ENCODE measurements around the gene TEP1.

TEP1 gene

DNA sequence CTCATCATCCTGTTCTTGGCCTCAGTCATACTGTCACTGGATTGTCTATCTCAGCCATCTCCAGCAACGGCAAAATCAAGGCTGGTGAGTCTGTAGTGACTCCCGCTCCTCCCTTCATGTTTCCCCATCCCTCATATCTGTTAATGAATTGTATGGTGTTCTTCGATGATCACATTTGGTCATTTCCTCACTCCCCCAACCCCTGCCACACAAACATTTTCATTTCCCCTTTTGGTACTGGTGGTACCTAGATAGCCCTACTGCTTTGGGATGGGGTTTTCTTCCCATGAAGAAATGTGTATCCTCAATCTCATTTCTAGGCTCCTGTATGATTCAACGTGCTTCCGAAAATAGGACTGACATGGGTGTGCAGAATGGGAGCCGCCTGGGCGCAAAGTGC lies 25.4 kb upstream of the TEP1 start:
- TF ChIP-seq, protein P1, sequence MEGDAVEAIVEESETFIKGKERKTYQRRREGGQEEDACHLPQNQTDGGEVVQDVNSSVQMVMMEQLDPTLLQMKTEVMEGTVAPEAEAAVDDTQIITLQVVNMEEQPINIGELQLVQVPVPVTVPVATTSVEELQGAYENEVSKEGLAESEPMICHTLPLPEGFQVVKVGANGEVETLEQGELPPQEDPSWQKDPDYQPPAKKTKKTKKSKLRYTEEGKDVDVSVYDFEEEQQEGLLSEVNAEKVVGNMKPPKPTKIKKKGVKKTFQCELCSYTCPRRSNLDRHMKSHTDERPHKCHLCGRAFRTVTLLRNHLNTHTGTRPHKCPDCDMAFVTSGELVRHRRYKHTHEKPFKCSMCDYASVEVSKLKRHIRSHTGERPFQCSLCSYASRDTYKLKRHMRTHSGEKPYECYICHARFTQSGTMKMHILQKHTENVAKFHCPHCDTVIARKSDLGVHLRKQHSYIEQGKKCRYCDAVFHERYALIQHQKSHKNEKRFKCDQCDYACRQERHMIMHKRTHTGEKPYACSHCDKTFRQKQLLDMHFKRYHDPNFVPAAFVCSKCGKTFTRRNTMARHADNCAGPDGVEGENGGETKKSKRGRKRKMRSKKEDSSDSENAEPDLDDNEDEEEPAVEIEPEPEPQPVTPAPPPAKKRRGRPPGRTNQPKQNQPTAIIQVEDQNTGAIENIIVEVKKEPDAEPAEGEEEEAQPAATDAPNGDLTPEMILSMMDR (conservative IDR thresholded peaks at IDR 0.05), result no peak
- TF ChIP-seq ZFX (IDR thresholded peaks at IDR 0.05), result no peak
- no peak overlapping the region for H3K27ac ChIP-seq

DNA sequence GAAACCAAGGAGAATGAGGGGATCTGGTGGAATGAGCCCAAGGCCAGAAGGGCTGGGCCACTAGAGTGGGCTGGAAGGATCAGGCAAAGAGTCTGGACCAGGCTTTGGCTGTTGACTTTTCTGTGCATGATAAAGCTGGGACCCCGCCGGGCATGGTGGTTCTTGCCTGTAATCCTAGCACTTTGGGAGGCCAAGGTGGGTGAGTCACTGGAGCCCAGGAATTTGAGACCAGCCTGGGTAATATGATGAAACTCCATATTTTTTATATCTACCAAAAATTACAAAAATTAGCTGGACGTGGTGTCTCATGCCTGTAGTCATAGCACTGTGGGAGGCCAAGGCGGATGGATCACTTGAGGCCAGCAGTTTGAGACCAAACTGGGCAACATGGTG lies 23.1 kb upstream of the TEP1 start:
- H3K27ac ChIP-seq, result no peak overlapping the region
- TF ChIP-seq, protein P1 (conservative IDR thresholded peaks at IDR 0.05), result no peak
- TF ChIP-seq ZFX (IDR thresholded peaks at IDR 0.05), result no peak

DNA sequence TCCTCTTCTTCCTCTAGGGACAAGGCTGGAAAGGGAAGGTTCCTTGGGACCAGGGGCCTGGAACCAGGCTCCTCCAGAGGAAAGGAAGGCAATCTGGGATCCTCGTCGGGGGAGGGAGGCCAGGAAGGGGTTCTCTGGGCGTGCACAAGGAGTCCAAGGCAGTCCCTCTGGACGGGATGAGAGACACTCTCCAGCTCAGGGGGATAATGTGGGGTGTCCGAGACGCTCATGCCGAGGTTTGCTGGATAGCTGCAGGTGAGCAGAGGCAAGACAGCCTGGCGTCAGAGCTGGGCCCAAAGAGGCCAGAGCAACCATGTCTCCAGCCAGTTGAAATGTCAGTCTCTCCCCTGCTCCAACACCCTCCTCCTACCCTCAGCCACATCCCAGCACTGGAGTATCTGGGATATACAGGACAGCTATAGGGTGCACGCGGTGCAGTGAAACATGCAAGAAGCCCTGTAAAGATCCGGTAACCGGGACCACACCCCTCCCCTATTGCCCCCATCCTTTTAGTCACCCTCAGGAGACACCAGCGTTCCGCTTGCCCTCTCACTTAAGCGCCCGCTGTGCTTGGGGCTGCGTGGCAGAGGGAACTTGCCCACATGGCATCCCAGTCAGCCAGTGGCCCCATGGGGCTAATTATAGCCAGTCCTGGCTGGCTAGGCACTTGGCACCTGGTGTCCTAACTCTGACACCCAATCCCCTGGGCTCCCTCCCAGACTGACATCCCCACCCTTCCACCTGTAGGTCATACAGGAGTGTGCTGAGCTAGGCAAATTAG lies 22.5 kb upstream of the TEP1 start, which contains the start of gene KLHL33:
Gene KLHL33 (minus strand): TSS at position 585 of the 781 bp plus-strand sequence. CDS start 355 bp downstream, at position 230.
- TF ChIP-seq ZFX (IDR thresholded peaks at IDR 0.05), result no peak
- H3K27ac ChIP-seq, result no peak within 1 kb of the TSS

DNA sequence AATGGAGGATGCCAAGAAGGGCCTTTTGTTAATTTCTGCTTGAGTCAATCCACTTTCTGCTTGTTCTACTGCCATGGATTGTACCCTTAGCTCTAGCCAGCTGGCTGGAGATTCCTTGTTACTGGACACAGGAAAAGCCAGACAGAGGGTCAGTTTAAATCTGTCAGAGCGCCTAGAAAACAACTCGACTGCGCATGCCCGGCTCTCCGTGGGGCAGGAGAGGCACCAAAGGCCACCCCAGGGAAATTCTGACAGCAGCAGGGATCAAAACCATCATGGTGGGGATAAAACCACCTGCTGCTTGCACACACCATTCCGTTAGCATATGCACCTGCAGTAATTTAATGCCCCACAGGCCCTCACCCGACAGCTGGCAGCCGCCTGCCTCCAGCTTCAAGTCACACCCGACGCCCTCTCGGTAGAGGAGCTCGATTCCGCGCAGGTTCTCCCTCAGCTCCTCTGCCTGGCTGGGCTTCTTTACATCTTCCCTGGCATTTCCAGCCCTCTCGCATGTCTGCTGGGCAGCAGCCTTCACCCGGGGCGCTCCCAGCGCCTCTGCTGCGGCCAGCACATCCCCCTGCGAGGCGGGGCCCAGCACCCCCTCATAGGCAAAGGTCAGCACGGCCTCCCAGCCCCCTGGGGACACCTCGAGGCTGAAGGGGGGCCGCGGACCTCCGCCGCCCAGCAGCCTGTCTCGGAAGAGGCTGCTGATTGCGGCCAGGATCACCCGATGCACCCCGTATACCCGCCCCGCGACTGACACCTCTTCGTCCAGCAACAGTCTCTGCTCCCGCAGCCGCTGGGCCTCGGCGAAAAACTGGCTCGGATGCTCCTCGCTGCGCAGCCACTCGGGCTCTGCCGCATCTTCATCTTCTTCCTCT lies 21.6 kb upstream of the TEP1 start:
- TF ChIP-seq ZFX (IDR thresholded peaks at IDR 0.05), result no peak
- TF ChIP-seq, protein P1 (conservative IDR thresholded peaks at IDR 0.05), result no peak
- H3K27ac ChIP-seq, result no peak overlapping the region

DNA sequence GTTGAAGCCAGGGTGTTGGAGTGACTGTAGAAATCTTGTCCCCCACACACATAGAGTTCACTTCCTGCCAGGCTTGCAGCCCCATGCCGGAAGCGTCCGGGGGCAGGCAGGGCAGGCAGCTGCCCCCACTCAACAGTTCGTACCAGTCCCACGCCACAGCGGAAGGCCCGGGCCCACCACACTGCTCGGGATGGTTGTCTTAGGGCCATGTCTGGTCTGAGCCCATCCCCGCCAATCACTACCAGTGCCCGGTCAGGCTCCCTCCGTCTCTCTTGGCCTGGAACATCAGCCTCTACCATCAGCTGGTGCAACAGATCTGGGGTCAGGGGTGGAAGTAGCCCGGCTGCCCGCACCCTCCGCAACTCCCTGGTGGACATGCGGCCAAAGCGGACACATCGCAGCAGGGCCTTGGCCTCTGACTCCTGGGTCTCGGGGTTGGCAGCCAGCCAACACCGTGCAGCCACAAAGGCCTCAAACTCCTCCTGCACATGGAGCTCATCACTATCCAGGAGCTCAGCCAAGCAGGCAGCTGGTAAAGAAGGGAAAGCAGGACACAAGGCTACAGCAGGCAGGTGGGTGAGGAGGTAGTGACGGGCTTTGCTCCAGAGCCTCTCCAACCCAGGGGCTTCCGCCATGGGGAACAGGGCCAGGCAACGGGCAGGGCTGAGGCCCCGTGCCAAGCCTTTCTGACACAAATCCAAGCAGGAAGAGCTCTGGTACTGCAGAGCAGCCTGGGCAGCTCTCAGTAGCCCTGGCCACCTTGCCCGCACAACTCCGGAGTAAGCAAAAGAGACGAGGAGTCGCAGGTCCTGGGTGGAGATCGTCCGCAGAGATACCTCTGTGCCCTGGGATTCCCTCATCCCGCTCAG lies 16.7 kb upstream of the TEP1 start:
- no peak for TF ChIP-seq ZFX (IDR thresholded peaks at IDR 0.05)
- TF ChIP-seq, protein P1 (conservative IDR thresholded peaks at IDR 0.05), result no peak
- H3K27ac ChIP-seq, result peak overlapping the region; percentile 27

DNA sequence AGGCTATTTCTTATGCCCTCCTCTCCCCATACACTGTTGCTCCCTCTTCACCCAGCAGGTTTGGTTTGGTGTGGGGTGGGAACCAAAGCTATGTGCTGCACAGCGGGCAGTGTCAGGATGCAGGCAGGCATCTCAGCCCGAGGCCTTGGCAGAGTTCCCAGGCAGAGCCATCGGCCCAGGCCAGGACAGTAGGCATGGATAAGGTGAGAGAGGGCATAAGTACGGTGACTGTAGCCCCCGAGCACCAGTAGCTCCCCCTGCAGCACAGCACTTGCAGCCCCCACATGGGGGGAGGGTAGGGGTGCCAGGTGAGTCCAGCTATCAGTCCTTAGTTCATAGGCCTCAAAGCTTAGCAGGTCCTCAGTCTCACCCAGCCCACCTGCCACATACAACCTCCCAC lies 15.5 kb upstream of the TEP1 start:
- TF ChIP-seq ZFX (IDR thresholded peaks at IDR 0.05), result no peak
- TF ChIP-seq, protein P1 (conservative IDR thresholded peaks at IDR 0.05), result no peak

DNA sequence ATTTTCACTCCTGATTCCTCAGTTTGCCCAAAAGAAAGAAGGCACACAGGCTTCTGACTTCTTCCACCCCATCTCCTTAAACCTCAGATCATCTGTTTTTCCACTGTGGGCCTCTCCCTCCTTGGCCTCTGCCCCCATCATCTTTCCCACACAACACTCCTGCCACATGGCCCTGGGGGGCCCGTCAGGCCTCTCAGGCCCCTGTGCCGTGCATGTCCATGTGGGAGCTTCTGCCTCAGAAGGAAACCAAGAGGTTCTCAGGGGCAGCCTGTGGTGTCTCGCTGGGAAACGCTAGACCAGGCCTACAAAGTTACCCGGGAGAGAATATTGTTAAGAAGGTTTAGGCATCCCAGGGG lies 14.7 kb upstream of the TEP1 start:
- no peak for TF ChIP-seq ZFX (IDR thresholded peaks at IDR 0.05)
- TF ChIP-seq, protein P1 (conservative IDR thresholded peaks at IDR 0.05), result no peak
- no peak overlapping the region for H3K27ac ChIP-seq

More for the DNA sequence above, 15.5 kb upstream of the TEP1 start:
- H3K27ac ChIP-seq, result no peak overlapping the region

All from C4-2B (cell line).